HCT116 (cell line): Measurements from ENCODE around the gene LAMC2.

Experiments used
- ATF3 ChIP-seq: IDR thresholded peaks from 2 replicates; pipeline ENCODE4 v1.6.1; 2012
- CTCF ChIP-seq, 3 experiments: fragments of 200-600 bp in 1 of 3; sonication (generic) in 1 of 3; IDR thresholded peaks in 2 of 3; conservative IDR thresholded peaks in 1 of 3; 2 replicates each; pipeline ENCODE4 v1.5.1; 2012 to 2017; ENCODE audit warnings: low read depth in 2 of 3, low read length in 2 of 3, antibody characterized with exemption in 1 of 3, borderline replicate concordance in 1 of 3, control low read depth in 1 of 3, mild to moderate bottlenecking in 1 of 3, mixed read lengths in 1 of 3, mixed run types in 1 of 3, moderate library complexity in 1 of 3; ENCODE audit not compliant: insufficient read depth in 1 of 3
- MAX ChIP-seq: IDR thresholded peaks from 2 replicates; pipeline ENCODE4 v1.6.1; 2012
- POLR2AphosphoS5 ChIP-seq: IDR thresholded peaks from 2 replicates; pipeline ENCODE4 v1.6.1; 2011; ENCODE audit warnings: mild to moderate bottlenecking, low read depth, low read length, moderate library complexity

- no peak; a peak in 1 of 6 replicates for TF ChIP-seq CTCF (IDR thresholded peaks at IDR 0.05 in 2 of 3, conservative IDR thresholded peaks at IDR 0.05 in 1 of 3; ENCODE audit: borderline replicate concordance in 1 of 3, insufficient read depth in 1 of 3, low read depth in 2 of 3, low read length in 2 of 3)
- no peak for TF ChIP-seq ATF3
- TF ChIP-seq MAX: no peak
- TF ChIP-seq POLR2AphosphoS5: no peak
These were observed 42.5 kb downstream of the LAMC2 start for GRCh38 chr1:183228347-183229220.
